Measurements from ENCODE around the gene PTPRN2.
A peak's percentile ranks its signal among the peaks of the same experiment; 100 is the strongest.

The PTPRN2 gene

GRCh38 chr7:158097106-158097452 lies 490.5 kb downstream of the PTPRN2 start:
- no peak for DNase-seq
- peaks cover 5% of the 10 kb centered on the region for H3K9me3 Mint-ChIP-seq
- no peaks in the 10 kb centered on the region for H3K4me1 Mint-ChIP-seq
- no peaks in the 10 kb centered on the region for H3K27me3 Mint-ChIP-seq
- no peak overlapping the region for H3K4me3 Mint-ChIP-seq
- CTCF ChIA-PET = no interaction called here
- no peaks in the 10 kb centered on the region for H3K36me3 Mint-ChIP-seq
- H3K27ac Mint-ChIP-seq = no peak overlapping the region

- Mint-ChIP-seq H3K4me3 (no peak overlapping the region), H3K4me1 (no peaks in the 10 kb centered on the region), H3K9me3 (peaks cover 5% of the 10 kb centered on the region), H3K27me3 (no peaks in the 10 kb centered on the region), H3K27ac (no peak overlapping the region), H3K36me3 (no peaks in the 10 kb centered on the region)
- DNase-seq = no peak
- CTCF ChIA-PET = no interaction called here
Observed at GRCh38 chr7:158096582-158096981, 491.0 kb downstream of the PTPRN2 start.

- Mint-ChIP-seq H3K4me1 (no peaks in the 10 kb centered on the region), H3K27ac (no peak overlapping the region), H3K4me3 (no peak overlapping the region), H3K36me3 (no peaks in the 10 kb centered on the region), H3K27me3 (no peaks in the 10 kb centered on the region), H3K9me3 (peaks cover 2% of the 10 kb centered on the region)
- no peak for DNase-seq
- CTCF ChIA-PET = no interaction called here
Observed at GRCh38 chr7:158094671-158095226, 492.9 kb downstream of the PTPRN2 start.

GRCh38 chr7:158094046-158094445 lies 493.6 kb downstream of the PTPRN2 start:
- no peaks in the 10 kb centered on the region for H3K4me1 Mint-ChIP-seq
- H3K36me3 Mint-ChIP-seq = no peaks in the 10 kb centered on the region
- no peak for DNase-seq
- no peak overlapping the region for H3K27ac Mint-ChIP-seq
- no peaks in the 10 kb centered on the region for H3K27me3 Mint-ChIP-seq
- H3K9me3 Mint-ChIP-seq = peaks cover 2% of the 10 kb centered on the region
- no peak overlapping the region for H3K4me3 Mint-ChIP-seq
- CTCF ChIA-PET = no interaction called here

GRCh38 chr7:158093156-158093796 lies 494.3 kb downstream of the PTPRN2 start:
- Mint-ChIP-seq H3K4me3 (no peak overlapping the region), H3K27ac (no peak overlapping the region), H3K4me1 (no peaks in the 10 kb centered on the region), H3K36me3 (no peaks in the 10 kb centered on the region), H3K9me3 (peaks cover 2% of the 10 kb centered on the region), H3K27me3 (no peaks in the 10 kb centered on the region)
- CTCF ChIA-PET = no interaction called here
- DNase-seq = no peak

GRCh38 chr7:158087196-158087595 lies 500.4 kb downstream of the PTPRN2 start:
- CTCF ChIA-PET = no interaction called here
- no peak for DNase-seq
- no peak overlapping the region for H3K4me3 Mint-ChIP-seq

GRCh38 chr7:158085741-158086695 lies 501.6 kb downstream of the PTPRN2 start:
- Mint-ChIP-seq H3K27me3 (no peaks in the 10 kb centered on the region), H3K4me3 (no peak overlapping the region), H3K4me1 (no peaks in the 10 kb centered on the region), H3K27ac (no peak overlapping the region), H3K9me3 (peaks cover 19% of the 10 kb centered on the region), H3K36me3 (peaks cover 2% of the 10 kb centered on the region)
- DNase-seq = no peak
- CTCF ChIA-PET = no interaction called here

More at GRCh38 chr7:158087196-158087595, 500.4 kb downstream of the PTPRN2 start:
- H3K27ac Mint-ChIP-seq = no peak overlapping the region
- H3K9me3 Mint-ChIP-seq = peaks cover 19% of the 10 kb centered on the region
- H3K27me3 Mint-ChIP-seq = no peaks in the 10 kb centered on the region
- peaks cover 2% of the 10 kb centered on the region for H3K36me3 Mint-ChIP-seq
- H3K4me1 Mint-ChIP-seq = no peaks in the 10 kb centered on the region

- DNase-seq = no peak
- peaks cover 18% of the 10 kb centered on the region for H3K9me3 Mint-ChIP-seq
- peak overlapping the region; percentile 4 for H3K27ac Mint-ChIP-seq
- no peaks in the 10 kb centered on the region for H3K4me1 Mint-ChIP-seq
- H3K4me3 Mint-ChIP-seq = no peak overlapping the region
- CTCF ChIA-PET = no interaction called here
- peaks cover 2% of the 10 kb centered on the region for H3K36me3 Mint-ChIP-seq
- H3K27me3 Mint-ChIP-seq = no peaks in the 10 kb centered on the region
Observed at GRCh38 chr7:158084555-158084954, 503.1 kb downstream of the PTPRN2 start.

GRCh38 chr7:158083526-158084310 lies 503.9 kb downstream of the PTPRN2 start:
- Mint-ChIP-seq H3K4me3 (no peak overlapping the region), H3K27ac (no peak overlapping the region), H3K36me3 (peaks cover 2% of the 10 kb centered on the region), H3K27me3 (no peaks in the 10 kb centered on the region), H3K9me3 (peaks cover 18% of the 10 kb centered on the region), H3K4me1 (no peaks in the 10 kb centered on the region)
- no peak for DNase-seq
- CTCF ChIA-PET = no interaction called here

- no peaks in the 10 kb centered on the region for H3K4me1 Mint-ChIP-seq
- DNase-seq = no peak
- H3K27me3 Mint-ChIP-seq = no peaks in the 10 kb centered on the region
- H3K36me3 Mint-ChIP-seq = peaks cover 2% of the 10 kb centered on the region
- H3K9me3 Mint-ChIP-seq = peaks cover 18% of the 10 kb centered on the region
- H3K27ac Mint-ChIP-seq = no peak overlapping the region
- CTCF ChIA-PET = no interaction called here
- no peak overlapping the region for H3K4me3 Mint-ChIP-seq
Observed at GRCh38 chr7:158082761-158083160, 504.9 kb downstream of the PTPRN2 start.

- H3K4me3 Mint-ChIP-seq = no peak overlapping the region
- H3K4me1 Mint-ChIP-seq = no peaks in the 10 kb centered on the region
- H3K36me3 Mint-ChIP-seq = peaks cover 2% of the 10 kb centered on the region
- DNase-seq = no peak
- peaks cover 9% of the 10 kb centered on the region for H3K9me3 Mint-ChIP-seq
- CTCF ChIA-PET = no interaction called here
- no peaks in the 10 kb centered on the region for H3K27me3 Mint-ChIP-seq
- no peak overlapping the region for H3K27ac Mint-ChIP-seq
Observed at GRCh38 chr7:158080899-158081445, 506.7 kb downstream of the PTPRN2 start.

- no peaks in the 10 kb centered on the region for H3K27me3 Mint-ChIP-seq
- H3K27ac Mint-ChIP-seq = no peak overlapping the region
- CTCF ChIA-PET = no interaction called here
- peaks cover 3% of the 10 kb centered on the region for H3K9me3 Mint-ChIP-seq
- DNase-seq = no peak
- no peak overlapping the region for H3K4me3 Mint-ChIP-seq
- no peaks in the 10 kb centered on the region for H3K36me3 Mint-ChIP-seq
- H3K4me1 Mint-ChIP-seq = no peaks in the 10 kb centered on the region
Observed at GRCh38 chr7:158077934-158078910, 509.4 kb downstream of the PTPRN2 start.

GRCh38 chr7:158077151-158077840 lies 510.3 kb downstream of the PTPRN2 start:
- no peaks in the 10 kb centered on the region for H3K36me3 Mint-ChIP-seq
- H3K27ac Mint-ChIP-seq = no peak overlapping the region
- peaks cover 2% of the 10 kb centered on the region for H3K9me3 Mint-ChIP-seq
- no peaks in the 10 kb centered on the region for H3K4me1 Mint-ChIP-seq
- H3K27me3 Mint-ChIP-seq = no peaks in the 10 kb centered on the region
- CTCF ChIA-PET = no interaction called here
- H3K4me3 Mint-ChIP-seq = no peak overlapping the region
- no peak for DNase-seq

All from activated naive CD4-positive, alpha-beta T cell treated with anti-CD3 and anti-CD28 coated beads, Interleukin-2, amount 10 ng/mL, durations not matched to agents 7 days and 5 days (primary cell).